ENCODE results near the gene SIM2. TPM values are rescaled to one million over a fixed set of nuclear protein-coding genes. Genes with fewer than 3 reads are reported as not detected.

Gene SIM2
- total and polyA plus RNA-seq, 2 donors (not counting 1 experiment from before 2014, with no cell fraction given) = not detected

DNA sequence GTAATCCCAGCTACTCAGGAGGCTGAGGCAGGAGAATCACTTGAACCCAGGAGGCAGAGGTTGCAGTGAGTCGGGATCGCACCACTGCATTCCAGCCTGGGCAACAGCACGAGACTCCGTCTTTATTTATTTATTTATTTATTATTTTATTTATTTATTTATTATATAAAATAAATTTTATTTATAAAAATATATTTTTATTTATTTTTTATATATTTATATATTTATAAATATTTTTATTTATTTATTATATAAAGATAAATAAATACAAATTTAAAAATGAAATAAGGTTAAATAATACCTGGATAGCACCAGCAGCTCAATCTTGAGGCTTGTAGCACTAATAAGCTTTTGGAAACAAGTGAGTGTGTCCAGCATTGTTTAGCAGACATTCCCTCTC is 40.9 kb upstream of the SIM2 start:
- intact Hi-C loops (cut with micrococcal nuclease) = no loop called here
- no peak overlapping the region for H3K4me2 ChIP-seq (replicated peaks; ENCODE audit: low read depth, low read length, poor library complexity, severe bottlenecking)
- H4K20me1 ChIP-seq (ENCODE audit: control insufficient read depth, insufficient read depth, low read length, poor library complexity, severe bottlenecking) = no peaks in the 10 kb centered on the region
- Mint-ChIP-seq H3K9me3 (ENCODE audit: insufficient read depth) (peaks cover 2% of the 10 kb centered on the region), H3K27me3 (peaks cover 27% of the 10 kb centered on the region), H3K4me1 (no peaks in the 10 kb centered on the region), H3K4me3 (no peak overlapping the region), H3K27ac (no peak overlapping the region)
- peaks cover 0 to 7% (median 0%) of the 10 kb centered on the region in 4 experiments for H3K27me3 ChIP-seq (replicated peaks in 1 of 4; ENCODE audit: control extremely low read depth in 1 of 4, control insufficient read depth in 3 of 4, insufficient read depth in 4 of 4, low read length in 3 of 4)
- H3K4me3 ChIP-seq (ENCODE audit: control extremely low read depth in 1 of 5, extremely low read depth in 1 of 5, insufficient read depth in 1 of 5, low read depth in 2 of 5, low read length in 4 of 5) = no peak overlapping the region
- H3K9me3 ChIP-seq (ENCODE audit: control extremely low read depth in 1 of 3, control insufficient read depth in 2 of 3, insufficient read depth in 1 of 3, low read length in 2 of 3) = no peaks in the 10 kb centered on the region
- no peaks in the 10 kb centered on the region for H3K36me3 ChIP-seq (replicated peaks in 1 of 2; ENCODE audit: control extremely low read depth in 1 of 2, control insufficient read depth in 1 of 2, extremely low read depth in 1 of 2, insufficient read depth in 2 of 2, low read length in 1 of 2)
- WGBS (ENCODE audit: insufficient coverage) = no CpG with 5 or more reads among the region's 4 CpGs
- ChIA-PET POLR2A (no interaction called here), CTCF (interaction anchor here (1.0 kb wide), 1 partner anchor 27 kb away, joined by 3 read pairs; no protein-coding TSS in a partner anchor)
- H3K4me1 ChIP-seq (ENCODE audit: control insufficient read depth in 2 of 2, insufficient read depth in 2 of 2, low read length in 2 of 2) = no peaks in the 10 kb centered on the region
- no peak overlapping the region for H3K9ac ChIP-seq (ENCODE audit: low read length)
- TF ChIP-seq, protein P1, sequence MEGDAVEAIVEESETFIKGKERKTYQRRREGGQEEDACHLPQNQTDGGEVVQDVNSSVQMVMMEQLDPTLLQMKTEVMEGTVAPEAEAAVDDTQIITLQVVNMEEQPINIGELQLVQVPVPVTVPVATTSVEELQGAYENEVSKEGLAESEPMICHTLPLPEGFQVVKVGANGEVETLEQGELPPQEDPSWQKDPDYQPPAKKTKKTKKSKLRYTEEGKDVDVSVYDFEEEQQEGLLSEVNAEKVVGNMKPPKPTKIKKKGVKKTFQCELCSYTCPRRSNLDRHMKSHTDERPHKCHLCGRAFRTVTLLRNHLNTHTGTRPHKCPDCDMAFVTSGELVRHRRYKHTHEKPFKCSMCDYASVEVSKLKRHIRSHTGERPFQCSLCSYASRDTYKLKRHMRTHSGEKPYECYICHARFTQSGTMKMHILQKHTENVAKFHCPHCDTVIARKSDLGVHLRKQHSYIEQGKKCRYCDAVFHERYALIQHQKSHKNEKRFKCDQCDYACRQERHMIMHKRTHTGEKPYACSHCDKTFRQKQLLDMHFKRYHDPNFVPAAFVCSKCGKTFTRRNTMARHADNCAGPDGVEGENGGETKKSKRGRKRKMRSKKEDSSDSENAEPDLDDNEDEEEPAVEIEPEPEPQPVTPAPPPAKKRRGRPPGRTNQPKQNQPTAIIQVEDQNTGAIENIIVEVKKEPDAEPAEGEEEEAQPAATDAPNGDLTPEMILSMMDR (IDR thresholded peaks at IDR 0.05) = no peak
- TF ChIP-seq EZH2 (IDR thresholded peaks at IDR 0.05; ENCODE audit: borderline replicate concordance, insufficient read depth, low read depth, low read length, poor library complexity, severe bottlenecking) = no peak
- DNase-seq (no peak), ATAC-seq (ENCODE audit: low read depth) (no peak)
- no peaks in the 10 kb centered on the region for H3K79me2 ChIP-seq (ENCODE audit: control insufficient read depth, insufficient read depth, low read length)
- H2AFZ ChIP-seq (ENCODE audit: insufficient read depth, low read depth, low read length, poor library complexity, severe bottlenecking) = no peak overlapping the region
- no peak overlapping the region for H3K27ac ChIP-seq (ENCODE audit: low read length in 2 of 2)

DNA sequence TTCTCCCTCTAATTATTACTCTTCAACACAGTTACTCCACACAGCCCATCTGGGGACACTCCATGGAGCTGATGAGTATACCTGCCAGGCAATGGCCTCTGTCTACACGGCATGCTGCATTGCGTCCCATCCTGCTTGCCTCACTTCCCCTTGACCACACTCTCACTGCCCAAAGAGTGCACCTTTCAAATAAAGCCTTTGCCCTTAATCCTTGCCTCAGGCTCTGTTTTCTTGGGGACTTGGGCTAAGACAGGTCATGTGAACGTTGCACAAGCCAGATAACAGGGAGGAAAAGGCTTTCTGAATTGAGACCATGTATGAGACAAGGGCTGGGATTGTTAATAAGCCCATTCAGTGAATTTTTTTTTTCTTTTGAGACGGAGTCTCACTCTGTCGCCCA is 40.0 kb upstream of the SIM2 start:
- Histone ChIP-seq H3K4me3 (ENCODE audit: control extremely low read depth in 1 of 5, extremely low read depth in 1 of 5, insufficient read depth in 1 of 5, low read depth in 2 of 5, low read length in 4 of 5) (no peak overlapping the region), H3K9ac (ENCODE audit: low read length) (no peak overlapping the region), H3K79me2 (ENCODE audit: control insufficient read depth, insufficient read depth, low read length) (no peaks in the 10 kb centered on the region), H3K4me2 (replicated peaks; ENCODE audit: low read depth, low read length, poor library complexity, severe bottlenecking) (no peak overlapping the region), H3K9me3 (ENCODE audit: control extremely low read depth in 1 of 3, control insufficient read depth in 2 of 3, insufficient read depth in 1 of 3, low read length in 2 of 3) (no peaks in the 10 kb centered on the region), H2AFZ (ENCODE audit: insufficient read depth, low read depth, low read length, poor library complexity, severe bottlenecking) (no peak overlapping the region), H3K4me1 (ENCODE audit: control insufficient read depth in 2 of 2, insufficient read depth in 2 of 2, low read length in 2 of 2) (no peaks in the 10 kb centered on the region), H3K27me3 (replicated peaks in 1 of 4; ENCODE audit: control extremely low read depth in 1 of 4, control insufficient read depth in 3 of 4, insufficient read depth in 4 of 4, low read length in 3 of 4) (peaks cover 0 to 7% (median 0%) of the 10 kb centered on the region in 4 experiments), H3K27ac (ENCODE audit: low read length in 2 of 2) (no peak overlapping the region), H4K20me1 (ENCODE audit: control insufficient read depth, insufficient read depth, low read length, poor library complexity, severe bottlenecking) (no peaks in the 10 kb centered on the region), H3K36me3 (replicated peaks in 1 of 2; ENCODE audit: control extremely low read depth in 1 of 2, control insufficient read depth in 1 of 2, extremely low read depth in 1 of 2, insufficient read depth in 2 of 2, low read length in 1 of 2) (no peaks in the 10 kb centered on the region)
- Mint-ChIP-seq H3K9me3 (ENCODE audit: insufficient read depth) (peaks cover 2% of the 10 kb centered on the region), H3K27me3 (peaks cover 25% of the 10 kb centered on the region), H3K4me3 (no peak overlapping the region), H3K4me1 (no peaks in the 10 kb centered on the region), H3K27ac (no peak overlapping the region)
- DNase-seq (no peak), ATAC-seq (ENCODE audit: low read depth) (no peak)
- POLR2A ChIA-PET = no interaction called here
- CTCF ChIA-PET = no interaction called here
- intact Hi-C loops (cut with micrococcal nuclease) = no loop called here
- no peak for TF ChIP-seq EZH2 (IDR thresholded peaks at IDR 0.05; ENCODE audit: borderline replicate concordance, insufficient read depth, low read depth, low read length, poor library complexity, severe bottlenecking)
- TF ChIP-seq, protein P1 (IDR thresholded peaks at IDR 0.05) = no peak
- WGBS (ENCODE audit: insufficient coverage) = 90% methylated on average over 4 of the region's 5 CpGs

Data from B cell (primary cell).